Retinal pigment epithelial cell (primary cell): Measurements from ENCODE around the gene INPP5D.

Source experiments
- DNase-seq: peaks from one replicate; pipeline ENCODE4 v3.0.0-alpha.2; 2010; ENCODE audit warnings: low read depth
- H3K4me3 ChIP-seq: 2 replicates; pipeline ENCODE4 v1.5.1; 2011; ENCODE audit warnings: mild to moderate bottlenecking, low read length, control low read depth, moderate library complexity
- CTCF ChIP-seq: conservative IDR thresholded peaks from 2 replicates; pipeline ENCODE4 v1.5.1; 2011; ENCODE audit warnings: low read depth, low read length, control low read depth, inconsistent platforms

Gene INPP5D

GRCh38 chr2:233233618-233234230, 173.6 kb downstream of the INPP5D start:
- no peak for TF ChIP-seq CTCF
- no peak overlapping the region for H3K4me3 ChIP-seq
- DNase-seq, result no peak

GRCh38 chr2:233234264-233234663, 174.1 kb downstream of the INPP5D start:
- TF ChIP-seq CTCF, result no peak
- no peak for DNase-seq
- no peak overlapping the region for H3K4me3 ChIP-seq

- no peak overlapping the region for H3K4me3 ChIP-seq
- no peak for TF ChIP-seq CTCF
- DNase-seq, result no peak
Observed at GRCh38 chr2:233234996-233235395, 174.9 kb downstream of the INPP5D start.

GRCh38 chr2:233235977-233236376, 175.8 kb downstream of the INPP5D start:
- H3K4me3 ChIP-seq, result no peak overlapping the region
- no peak for DNase-seq
- no peak for TF ChIP-seq CTCF

GRCh38 chr2:233236820-233237589, 176.9 kb downstream of the INPP5D start:
- no peak for DNase-seq
- no peak overlapping the region for H3K4me3 ChIP-seq
- no peak for TF ChIP-seq CTCF

GRCh38 chr2:233240897-233241296, 180.8 kb downstream of the INPP5D start:
- no peak for DNase-seq
- no peak for TF ChIP-seq CTCF
- H3K4me3 ChIP-seq, result no peak overlapping the region

- no peak for DNase-seq
- no peak for TF ChIP-seq CTCF
- H3K4me3 ChIP-seq, result no peak overlapping the region
Observed at GRCh38 chr2:233241803-233242202, 181.7 kb downstream of the INPP5D start.
